IMR-90 (cell line): ENCODE measurements around the gene MAPK9. TPM values are rescaled to one million over a fixed set of nuclear protein-coding genes. Genes with fewer than 3 reads are reported as not detected.
A peak's percentile ranks its signal among the peaks of the same experiment; 100 is the strongest.

Experiments used
- ATAC-seq: fragments of 200-7000 bp; cut with Tn5 transposase; 2 replicates; pipeline ENCODE4 v1.9.1; 2020; ENCODE audit warnings: low read depth, mild to moderate bottlenecking, moderate library complexity
- BruUV-seq: library from RNA; stranded (reverse); fragments of 400-500 nt; replicated peaks from 2 replicates; lab custom pipeline; 2021; lab: Mats Ljungman, UMichigan
- CTCF ChIA-PET: fragments of 300-600 bp; formaldehyde crosslinking; extraction: SDS; loops from one replicate; lab custom pipeline; 2021; ENCODE audit warnings: antibody characterized with exemption; lab: Yijun Ruan, JAX
- POLR2A ChIA-PET: fragments of 300-600 bp; sonication (Branson Sonifier 250); formaldehyde crosslinking; loops from one replicate; lab custom pipeline; 2022; ENCODE audit warnings: antibody characterized with exemption; ENCODE audit not compliant: unreplicated experiment; lab: Charles Lee
- DNase-seq: peaks from one replicate; pipeline ENCODE4 v3.0.0; 2013
- H2AFZ ChIP-seq: replicated peaks from 2 replicates; pipeline ENCODE3; 2013; ENCODE audit warnings: low read length, mild to moderate bottlenecking; ENCODE audit not compliant: poor library complexity
- H2AK5ac ChIP-seq: 2 replicates; pipeline ENCODE4 v1.6.1; 2013; ENCODE audit warnings: low read depth, low read length, inconsistent platforms
- H2AK9ac ChIP-seq: replicated peaks from 2 replicates; pipeline ENCODE3; 2013; ENCODE audit warnings: mild to moderate bottlenecking, low read depth, low read length, moderate library complexity; ENCODE audit not compliant: poor library complexity
- H2BK120ac ChIP-seq: 2 replicates; pipeline ENCODE4 v1.6.1; 2013; ENCODE audit warnings: low read depth, low read length, inconsistent platforms
- H2BK15ac ChIP-seq: 3 replicates; pipeline ENCODE4 v1.6.1; 2013; ENCODE audit warnings: low read depth, low read length, inconsistent platforms
- H2BK20ac ChIP-seq: 2 replicates; pipeline ENCODE4 v1.6.1; 2013; ENCODE audit warnings: low read depth, mild to moderate bottlenecking, inconsistent platforms, low read length, moderate library complexity
- H2BK5ac ChIP-seq: 2 replicates; pipeline ENCODE4 v1.6.1; 2013; ENCODE audit warnings: mild to moderate bottlenecking, low read depth, low read length, inconsistent platforms; ENCODE audit not compliant: poor library complexity, severe bottlenecking
- H3K14ac ChIP-seq: replicated peaks from 2 replicates; pipeline ENCODE4 v1.6.1; 2013; ENCODE audit warnings: low read depth, low read length, inconsistent platforms
- H3K18ac ChIP-seq: 2 replicates; pipeline ENCODE4 v1.6.1; 2013; ENCODE audit warnings: low read depth, low read length, control low read depth
- H3K23ac ChIP-seq: 2 replicates; pipeline ENCODE4 v1.6.1; 2013; ENCODE audit warnings: low read depth, low read length, inconsistent platforms
- H3K27ac ChIP-seq: 2 replicates; pipeline ENCODE4 v1.5.1; 2013; ENCODE audit warnings: mild to moderate bottlenecking, control low read depth, low read length; ENCODE audit not compliant: insufficient read depth
- H3K27me3 ChIP-seq: 2 replicates; pipeline ENCODE4 v1.6.1; 2013; ENCODE audit warnings: low read length; ENCODE audit not compliant: control insufficient read depth, insufficient read depth
- H3K36me3 ChIP-seq: 2 replicates; pipeline ENCODE4 v1.6.1; 2013; ENCODE audit warnings: low read length, mixed read lengths; ENCODE audit not compliant: control insufficient read depth, insufficient read depth
- H3K4ac ChIP-seq: 2 replicates; pipeline ENCODE4 v1.6.1; 2013; ENCODE audit warnings: low read depth, low read length, inconsistent platforms
- H3K4me1 ChIP-seq: 2 replicates; pipeline ENCODE4 v1.6.1; 2013; ENCODE audit warnings: low read length, mixed read lengths; ENCODE audit not compliant: control insufficient read depth, insufficient read depth
- H3K4me2 ChIP-seq: 2 replicates; pipeline ENCODE4 v1.6.1; 2013; ENCODE audit warnings: low read depth, mild to moderate bottlenecking, control low read depth, low read length, moderate library complexity
- H3K4me3 ChIP-seq: 2 replicates; pipeline ENCODE4 v1.5.1; 2013; ENCODE audit warnings: low read depth, mild to moderate bottlenecking, control low read depth, low read length, moderate library complexity; ENCODE audit not compliant: insufficient read depth
- H3K56ac ChIP-seq: 2 replicates; pipeline ENCODE4 v1.6.1; 2013; ENCODE audit warnings: low read length, inconsistent platforms; ENCODE audit not compliant: insufficient read depth; ENCODE audit errors: extremely low read depth
- H3K79me1 ChIP-seq, 2 experiments: 2 replicates each; pipeline ENCODE4 v1.6.1; 2013; ENCODE audit warnings: low read length in 2 of 2, inconsistent platforms in 1 of 2, low read depth in 1 of 2
- H3K9ac ChIP-seq: 2 replicates; pipeline ENCODE4 v1.6.1; 2013; ENCODE audit warnings: low read depth, low read length, control low read depth
- H3K9me1 ChIP-seq: 2 replicates; pipeline ENCODE4 v1.6.1; 2013; ENCODE audit warnings: low read length, inconsistent platforms; ENCODE audit not compliant: insufficient read depth
- H3K9me3 ChIP-seq: 2 replicates; pipeline ENCODE4 v1.6.1; 2013; ENCODE audit warnings: low read length; ENCODE audit not compliant: control insufficient read depth, insufficient read depth
- H4K20me1 ChIP-seq: 2 replicates; pipeline ENCODE4 v1.6.1; 2013; ENCODE audit warnings: low read length, inconsistent platforms; ENCODE audit not compliant: insufficient read depth
- H4K5ac ChIP-seq: 2 replicates; pipeline ENCODE4 v1.6.1; 2013; ENCODE audit warnings: mild to moderate bottlenecking, low read depth, low read length, control low read depth
- H4K8ac ChIP-seq, 2 experiments: 2 replicates each; pipeline ENCODE4 v1.6.1; 2013; ENCODE audit warnings: low read depth in 2 of 2, low read length in 2 of 2, control low read depth in 1 of 2, inconsistent platforms in 1 of 2
- H4K91ac ChIP-seq: 2 replicates; pipeline ENCODE4 v1.6.1; 2013; ENCODE audit warnings: low read depth, low read length, inconsistent platforms; ENCODE audit not compliant: insufficient read depth
- BHLHE40 ChIP-seq: fragments of 150-350 bp; IDR thresholded peaks from 2 replicates; pipeline ENCODE4 v1.6.1; 2016; ENCODE audit warnings: mild to moderate bottlenecking, low read depth, low read length
- CHD1 ChIP-seq: IDR thresholded peaks from 2 replicates; pipeline ENCODE4 v1.6.1; 2012; ENCODE audit warnings: low read depth, low read length, improper control_type of control experiment
- FOS ChIP-seq: fragments of 150-350 bp; IDR thresholded peaks from 2 replicates; pipeline ENCODE4 v1.6.1; 2016; ENCODE audit warnings: low read depth, low read length
- MAFK ChIP-seq: IDR thresholded peaks from 2 replicates; pipeline ENCODE4 v1.6.1; 2012; ENCODE audit warnings: low read depth, low read length, improper control_type of control experiment
- MAZ ChIP-seq: IDR thresholded peaks from 2 replicates; pipeline ENCODE4 v1.6.1; 2012; ENCODE audit warnings: low read depth, mild to moderate bottlenecking, low read length, improper control_type of control experiment, moderate library complexity, borderline replicate concordance
- MXI1 ChIP-seq: IDR thresholded peaks from 2 replicates; pipeline ENCODE4 v1.6.1; 2012; ENCODE audit warnings: low read depth, mild to moderate bottlenecking, low read length, moderate library complexity, borderline replicate concordance
- RCOR1 ChIP-seq: IDR thresholded peaks from 2 replicates; pipeline ENCODE4 v1.6.1; 2012; ENCODE audit warnings: mild to moderate bottlenecking, low read length, improper control_type of control experiment; ENCODE audit not compliant: insufficient replicate concordance
- WGBS, 2 experiments: methylation state at CpG; one replicate each; pipeline versions ENCODE4 v1.1.5 to v1.1.7; 2013; ENCODE audit warnings: missing lambda C conversion rate in 2 of 2; ENCODE audit not compliant: insufficient read length in 1 of 2; ENCODE audit errors: extremely low coverage in 2 of 2; 5-methylcytosine and 5-hydroxymethylcytosine counted together
- dilution Hi-C: fragments of 300-500 bp; cut with HindIII; formaldehyde crosslinking; loops from one replicate; pipeline ENCODE4 v1.14.3; 2018; ENCODE audit warnings: low sequenced_read_pairs; ENCODE audit not compliant: unreplicated experiment
- in situ Hi-C: fragments of 300-500 bp; cut with MboI; formaldehyde crosslinking; loops from 3 replicates; pipeline ENCODE4 v1.14.3; 2019; ENCODE audit warnings: low sequenced_read_pairs, inconsistent platforms, mixed read lengths
- intact Hi-C: fragments of 100-400 bp; cut with micrococcal nuclease; formaldehyde crosslinking; loops from 2 replicates; pipeline ENCODE4 v1.10.0; 2022
- polyA plus RNA-seq, 3 experiments: library from polyadenylated mRNA; depleted of rRNA; stranded (reverse); fragments of >200 nt; gene quantifications; 2 replicates each; pipeline ENCODE4 v1.2.3, GENCODE V29; 2012; ENCODE audit warnings: low replicate concordance in 1 of 3
- total RNA-seq: library from RNA; depleted of rRNA; stranded (reverse); fragments of >200 nt; gene quantifications from 2 replicates; pipeline ENCODE4 v1.2.3, GENCODE V29; 2012

MAPK9 gene
- total and polyA plus RNA-seq, 2 of the 4 experiments (the other 2 are of a cell fraction): 22.9 to 23.3 TPM

DNA sequence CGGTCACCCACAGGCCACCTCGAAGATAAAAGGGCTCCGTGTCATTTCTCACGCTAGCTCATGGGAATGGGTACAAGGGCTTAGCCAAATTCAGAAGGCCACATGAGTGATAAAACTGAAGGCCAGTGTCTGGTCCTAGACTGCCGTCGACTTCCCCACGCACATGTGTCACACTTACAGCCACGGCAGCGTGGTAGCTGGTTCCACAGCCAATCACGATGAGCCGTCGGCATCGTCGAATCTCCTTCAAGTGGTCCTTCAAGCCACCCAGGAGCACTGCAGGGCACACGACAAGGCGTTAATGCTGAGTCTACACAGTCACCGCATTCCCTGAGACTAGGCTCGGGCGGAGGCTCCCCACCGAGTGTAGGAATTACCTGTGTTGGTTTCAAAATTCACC is 24.7 kb upstream of the MAPK9 start:
- TF ChIP-seq FOS (no peak), RCOR1 (no peak), MXI1 (no peak), MAZ (no peak), MAFK (no peak), BHLHE40 (no peak), CHD1 (no peak)
- no peak overlapping the region for H3K18ac ChIP-seq
- H3K56ac ChIP-seq: no peak overlapping the region
- intact Hi-C loops: no loop called here
- H4K5ac ChIP-seq: no peak overlapping the region
- dilution Hi-C loops: no loop called here
- H3K9ac ChIP-seq: no peak overlapping the region
- no peaks in the 10 kb centered on the region for H3K4me1 ChIP-seq
- H2BK20ac ChIP-seq: no peak overlapping the region
- no peak overlapping the region for H3K27ac ChIP-seq
- peaks cover 12% of the 10 kb centered on the region for H3K36me3 ChIP-seq
- no peak overlapping the region for H2BK15ac ChIP-seq
- no peaks in the 10 kb centered on the region for H3K9me3 ChIP-seq
- ChIA-PET CTCF (interaction anchor here (0.7 to 2.9 kb wide), 7 partner anchors 9 to 35 kb away, joined by 3 to 12 read pairs (median 5); no protein-coding TSS in a partner anchor), POLR2A (no interaction called here)
- no peak overlapping the region for H3K4me2 ChIP-seq
- H2BK120ac ChIP-seq: no peak overlapping the region
- ATAC-seq (no peak), DNase-seq (no peak)
- H4K91ac ChIP-seq: no peak overlapping the region
- H2BK5ac ChIP-seq: no peak overlapping the region
- H4K20me1 ChIP-seq: no peaks in the 10 kb centered on the region
- H4K8ac ChIP-seq: no peak overlapping the region
- peak overlapping the region; percentile 11 for H2AFZ ChIP-seq
- H3K4me3 ChIP-seq: no peak overlapping the region
- 97% methylated on average over 20 of the region's 20 CpGs; no CpG with 5 or more reads in 1 of the 2 experiments for WGBS, 2 experiments
- H3K9me1 ChIP-seq: peaks cover 4% of the 10 kb centered on the region; the same call in 1 of the 2 replicates
- H2AK5ac ChIP-seq: no peak overlapping the region
- H3K27me3 ChIP-seq: no peaks in the 10 kb centered on the region
- H3K23ac ChIP-seq: no peak overlapping the region
- no peak overlapping the region for H3K4ac ChIP-seq
- no peak overlapping the region for H2AK9ac ChIP-seq
- no TSS peak for BruUV-seq
- in situ Hi-C loops: no loop called here
- no peak overlapping the region for H3K14ac ChIP-seq
- H3K79me1 ChIP-seq: no peaks in the 10 kb centered on the region
